ENCODE measurements around the gene TDRD7. TPM values are rescaled to one million over a fixed set of nuclear protein-coding genes. Genes with fewer than 3 reads are reported as not detected.

TDRD7 gene
- total and polyA plus RNA-seq, 2 of the 13 experiments (the other 11 are each of a cell fraction or from before 2014, with no cell fraction given) = 9.8 to 15.5 TPM

DNA sequence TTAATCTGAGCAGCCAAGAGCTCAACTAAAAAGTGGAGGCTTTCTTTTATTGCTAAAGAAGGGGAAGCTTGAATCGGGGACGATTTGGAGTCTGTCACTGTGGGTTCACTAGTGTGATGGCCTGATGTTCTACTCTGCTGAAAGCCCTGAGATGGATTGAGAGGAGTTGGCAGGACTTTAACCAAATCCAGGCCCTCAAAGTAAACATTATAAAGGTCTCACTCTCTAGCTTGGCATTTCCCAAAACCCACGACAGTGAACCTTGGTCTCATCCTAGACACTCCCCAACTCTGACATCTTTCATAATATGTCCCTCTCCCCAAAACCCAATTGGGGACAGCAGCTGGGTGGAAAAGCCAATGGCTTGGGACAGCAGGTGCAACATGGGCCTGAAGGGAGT is 122.3 kb downstream of the TDRD7 start (continued):
- TF ChIP-seq, protein P1, sequence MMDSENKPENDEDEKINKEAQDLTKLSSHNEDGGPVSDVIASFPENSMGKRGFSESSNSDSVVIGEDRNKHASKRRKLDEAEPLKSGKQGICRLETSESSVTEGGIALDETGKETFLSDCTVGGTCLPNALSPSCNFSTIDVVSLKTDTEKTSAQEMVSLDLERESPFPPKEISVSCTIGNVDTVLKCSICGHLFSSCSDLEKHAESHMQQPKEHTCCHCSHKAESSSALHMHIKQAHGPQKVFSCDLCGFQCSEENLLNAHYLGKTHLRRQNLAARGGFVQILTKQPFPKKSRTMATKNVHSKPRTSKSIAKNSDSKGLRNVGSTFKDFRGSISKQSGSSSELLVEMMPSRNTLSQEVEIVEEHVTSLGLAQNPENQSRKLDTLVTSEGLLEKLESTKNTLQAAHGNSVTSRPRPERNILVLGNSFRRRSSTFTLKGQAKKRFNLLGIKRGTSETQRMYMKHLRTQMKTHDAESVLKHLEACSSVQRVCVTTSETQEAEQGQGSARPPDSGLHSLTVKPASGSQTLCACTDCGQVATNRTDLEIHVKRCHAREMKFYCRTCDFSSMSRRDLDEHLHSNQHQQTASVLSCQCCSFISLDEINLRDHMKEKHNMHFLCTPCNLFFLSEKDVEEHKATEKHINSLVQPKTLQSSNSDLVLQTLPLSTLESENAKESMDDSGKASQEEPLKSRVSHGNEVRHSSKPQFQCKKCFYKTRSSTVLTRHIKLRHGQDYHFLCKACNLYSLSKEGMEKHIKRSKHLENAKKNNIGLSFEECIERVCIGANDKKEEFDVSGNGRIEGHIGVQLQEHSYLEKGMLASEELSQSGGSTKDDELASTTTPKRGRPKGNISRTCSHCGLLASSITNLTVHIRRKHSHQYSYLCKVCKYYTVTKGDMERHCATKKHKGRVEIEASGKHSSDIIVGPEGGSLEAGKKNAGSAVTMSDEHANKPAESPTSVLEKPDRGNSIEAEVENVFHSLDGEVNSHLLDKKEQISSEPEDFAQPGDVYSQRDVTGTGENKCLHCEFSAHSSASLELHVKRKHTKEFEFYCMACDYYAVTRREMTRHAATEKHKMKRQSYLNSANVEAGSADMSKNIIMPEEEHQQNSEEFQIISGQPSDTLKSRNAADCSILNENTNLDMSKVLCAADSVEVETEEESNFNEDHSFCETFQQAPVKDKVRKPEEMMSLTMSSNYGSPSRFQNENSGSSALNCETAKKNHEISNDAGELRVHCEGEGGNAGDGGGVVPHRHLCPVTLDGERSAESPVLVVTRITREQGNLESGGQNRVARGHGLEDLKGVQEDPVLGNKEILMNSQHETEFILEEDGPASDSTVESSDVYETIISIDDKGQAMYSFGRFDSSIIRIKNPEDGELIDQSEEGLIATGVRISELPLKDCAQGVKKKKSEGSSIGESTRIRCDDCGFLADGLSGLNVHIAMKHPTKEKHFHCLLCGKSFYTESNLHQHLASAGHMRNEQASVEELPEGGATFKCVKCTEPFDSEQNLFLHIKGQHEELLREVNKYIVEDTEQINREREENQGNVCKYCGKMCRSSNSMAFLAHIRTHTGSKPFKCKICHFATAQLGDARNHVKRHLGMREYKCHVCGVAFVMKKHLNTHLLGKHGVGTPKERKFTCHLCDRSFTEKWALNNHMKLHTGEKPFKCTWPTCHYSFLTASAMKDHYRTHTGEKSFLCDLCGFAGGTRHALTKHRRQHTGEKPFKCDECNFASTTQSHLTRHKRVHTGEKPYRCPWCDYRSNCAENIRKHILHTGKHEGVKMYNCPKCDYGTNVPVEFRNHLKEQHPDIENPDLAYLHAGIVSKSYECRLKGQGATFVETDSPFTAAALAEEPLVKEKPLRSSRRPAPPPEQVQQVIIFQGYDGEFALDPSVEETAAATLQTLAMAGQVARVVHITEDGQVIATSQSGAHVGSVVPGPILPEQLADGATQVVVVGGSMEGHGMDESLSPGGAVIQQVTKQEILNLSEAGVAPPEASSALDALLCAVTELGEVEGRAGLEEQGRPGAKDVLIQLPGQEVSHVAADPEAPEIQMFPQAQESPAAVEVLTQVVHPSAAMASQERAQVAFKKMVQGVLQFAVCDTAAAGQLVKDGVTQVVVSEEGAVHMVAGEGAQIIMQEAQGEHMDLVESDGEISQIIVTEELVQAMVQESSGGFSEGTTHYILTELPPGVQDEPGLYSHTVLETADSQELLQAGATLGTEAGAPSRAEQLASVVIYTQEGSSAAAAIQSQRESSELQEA (CRISPR knock-in tag; IDR thresholded peaks at IDR 0.05; ENCODE audit: not compliant biosample characterization) = no peak
- TF ChIP-seq ATF2 (CRISPR knock-in tag; IDR thresholded peaks at IDR 0.05) (no peak), NFE2L2 (IDR thresholded peaks at IDR 0.05; ENCODE audit: low read length) (no peak), ZNF607 (CRISPR knock-in tag; IDR thresholded peaks at IDR 0.05; ENCODE audit: borderline replicate concordance) (no peak), ZNF3 (CRISPR knock-in tag; IDR thresholded peaks at IDR 0.05) (no peak), RFX3 (CRISPR knock-in tag; IDR thresholded peaks at IDR 0.05) (no peak), GABPA (IDR thresholded peaks at IDR 0.05; ENCODE audit: low read depth, low read length) (no peak), GABPA (CRISPR knock-in tag; IDR thresholded peaks at IDR 0.05; ENCODE audit: low read depth) (no peak), SMAD9 (CRISPR knock-in tag; IDR thresholded peaks at IDR 0.05) (no peak), AGO1 (IDR thresholded peaks at IDR 0.05; ENCODE audit: low read depth, low read length, poor library complexity, severe bottlenecking) (no peak), ZNF597 (CRISPR knock-in tag; IDR thresholded peaks at IDR 0.05) (no peak), SP140L (CRISPR knock-in tag; IDR thresholded peaks at IDR 0.05; ENCODE audit: borderline replicate concordance) (no peak), RARG (CRISPR knock-in tag; IDR thresholded peaks at IDR 0.05; ENCODE audit: low read depth) (no peak), ZEB1 (IDR thresholded peaks at IDR 0.05; ENCODE audit: insufficient replicate concordance, low read depth) (no peak)
- TF ChIP-seq, protein P2, sequence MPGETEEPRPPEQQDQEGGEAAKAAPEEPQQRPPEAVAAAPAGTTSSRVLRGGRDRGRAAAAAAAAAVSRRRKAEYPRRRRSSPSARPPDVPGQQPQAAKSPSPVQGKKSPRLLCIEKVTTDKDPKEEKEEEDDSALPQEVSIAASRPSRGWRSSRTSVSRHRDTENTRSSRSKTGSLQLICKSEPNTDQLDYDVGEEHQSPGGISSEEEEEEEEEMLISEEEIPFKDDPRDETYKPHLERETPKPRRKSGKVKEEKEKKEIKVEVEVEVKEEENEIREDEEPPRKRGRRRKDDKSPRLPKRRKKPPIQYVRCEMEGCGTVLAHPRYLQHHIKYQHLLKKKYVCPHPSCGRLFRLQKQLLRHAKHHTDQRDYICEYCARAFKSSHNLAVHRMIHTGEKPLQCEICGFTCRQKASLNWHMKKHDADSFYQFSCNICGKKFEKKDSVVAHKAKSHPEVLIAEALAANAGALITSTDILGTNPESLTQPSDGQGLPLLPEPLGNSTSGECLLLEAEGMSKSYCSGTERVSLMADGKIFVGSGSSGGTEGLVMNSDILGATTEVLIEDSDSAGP (CRISPR knock-in tag; IDR thresholded peaks at IDR 0.05; ENCODE audit: borderline replicate concordance) = no peak
- TF ChIP-seq, protein P3, sequence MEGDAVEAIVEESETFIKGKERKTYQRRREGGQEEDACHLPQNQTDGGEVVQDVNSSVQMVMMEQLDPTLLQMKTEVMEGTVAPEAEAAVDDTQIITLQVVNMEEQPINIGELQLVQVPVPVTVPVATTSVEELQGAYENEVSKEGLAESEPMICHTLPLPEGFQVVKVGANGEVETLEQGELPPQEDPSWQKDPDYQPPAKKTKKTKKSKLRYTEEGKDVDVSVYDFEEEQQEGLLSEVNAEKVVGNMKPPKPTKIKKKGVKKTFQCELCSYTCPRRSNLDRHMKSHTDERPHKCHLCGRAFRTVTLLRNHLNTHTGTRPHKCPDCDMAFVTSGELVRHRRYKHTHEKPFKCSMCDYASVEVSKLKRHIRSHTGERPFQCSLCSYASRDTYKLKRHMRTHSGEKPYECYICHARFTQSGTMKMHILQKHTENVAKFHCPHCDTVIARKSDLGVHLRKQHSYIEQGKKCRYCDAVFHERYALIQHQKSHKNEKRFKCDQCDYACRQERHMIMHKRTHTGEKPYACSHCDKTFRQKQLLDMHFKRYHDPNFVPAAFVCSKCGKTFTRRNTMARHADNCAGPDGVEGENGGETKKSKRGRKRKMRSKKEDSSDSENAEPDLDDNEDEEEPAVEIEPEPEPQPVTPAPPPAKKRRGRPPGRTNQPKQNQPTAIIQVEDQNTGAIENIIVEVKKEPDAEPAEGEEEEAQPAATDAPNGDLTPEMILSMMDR (CRISPR knock-in tag; IDR thresholded peaks at IDR 0.05) = no peak

Data from HepG2 (cell line).